ENCODE measurements around the gene NETO2. TPM values are rescaled to one million over a fixed set of nuclear protein-coding genes. Genes with fewer than 3 reads are reported as not detected.

The NETO2 gene
- total and polyA plus RNA-seq, 2 of the 13 experiments (the other 11 are each of a cell fraction or from before 2014, with no cell fraction given), result 8.2 to 13.5 TPM

DNA sequence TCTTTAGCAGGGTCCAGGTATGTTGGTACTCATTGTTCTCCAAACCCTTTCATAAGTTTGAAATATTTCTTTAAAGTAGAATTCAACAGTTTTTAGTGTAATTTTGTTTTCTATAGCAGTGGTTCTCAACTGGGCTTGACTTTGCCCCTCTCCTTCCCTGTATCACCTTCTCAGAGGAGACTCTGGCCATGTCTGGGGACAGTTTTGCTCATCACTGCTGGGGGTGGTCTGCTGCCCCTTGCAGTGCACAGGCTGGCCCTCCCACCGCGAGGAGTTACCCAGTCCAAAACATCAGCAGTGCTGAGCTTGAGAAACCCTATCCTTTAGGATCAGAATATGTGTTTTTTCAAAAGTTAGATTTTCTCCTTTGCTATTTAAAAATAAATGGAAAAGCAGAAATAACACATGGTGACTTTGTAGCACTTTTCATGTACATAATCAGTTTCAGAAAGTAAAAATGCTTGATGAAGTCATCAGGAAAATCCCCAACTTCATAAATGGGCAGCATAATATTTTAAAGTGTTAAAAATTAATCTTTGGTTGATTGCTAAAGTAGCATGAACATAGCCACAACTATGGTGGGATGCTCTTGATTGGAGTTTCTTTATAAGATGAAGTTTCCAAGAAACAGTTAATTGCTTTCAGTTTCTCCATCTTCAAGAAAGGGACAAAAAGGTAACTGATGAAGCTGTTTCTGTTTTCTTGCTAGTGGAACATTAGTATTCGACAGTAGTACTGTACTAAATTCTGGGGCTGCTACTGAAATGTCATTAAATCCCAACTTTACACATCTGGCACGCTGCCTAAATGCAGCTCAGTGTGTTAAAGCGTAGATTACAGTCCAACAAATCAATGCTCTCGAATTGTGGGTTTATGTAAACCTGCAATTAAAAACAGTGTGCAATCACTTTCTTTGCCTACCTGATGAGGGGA is 70.3 kb downstream of the NETO2 start:
- TF ChIP-seq, protein P1, sequence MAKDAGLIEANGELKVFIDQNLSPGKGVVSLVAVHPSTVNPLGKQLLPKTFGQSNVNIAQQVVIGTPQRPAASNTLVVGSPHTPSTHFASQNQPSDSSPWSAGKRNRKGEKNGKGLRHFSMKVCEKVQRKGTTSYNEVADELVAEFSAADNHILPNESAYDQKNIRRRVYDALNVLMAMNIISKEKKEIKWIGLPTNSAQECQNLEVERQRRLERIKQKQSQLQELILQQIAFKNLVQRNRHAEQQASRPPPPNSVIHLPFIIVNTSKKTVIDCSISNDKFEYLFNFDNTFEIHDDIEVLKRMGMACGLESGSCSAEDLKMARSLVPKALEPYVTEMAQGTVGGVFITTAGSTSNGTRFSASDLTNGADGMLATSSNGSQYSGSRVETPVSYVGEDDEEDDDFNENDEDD (CRISPR knock-in tag; IDR thresholded peaks at IDR 0.05; ENCODE audit: borderline replicate concordance), result no peak
- TF ChIP-seq, protein P2, sequence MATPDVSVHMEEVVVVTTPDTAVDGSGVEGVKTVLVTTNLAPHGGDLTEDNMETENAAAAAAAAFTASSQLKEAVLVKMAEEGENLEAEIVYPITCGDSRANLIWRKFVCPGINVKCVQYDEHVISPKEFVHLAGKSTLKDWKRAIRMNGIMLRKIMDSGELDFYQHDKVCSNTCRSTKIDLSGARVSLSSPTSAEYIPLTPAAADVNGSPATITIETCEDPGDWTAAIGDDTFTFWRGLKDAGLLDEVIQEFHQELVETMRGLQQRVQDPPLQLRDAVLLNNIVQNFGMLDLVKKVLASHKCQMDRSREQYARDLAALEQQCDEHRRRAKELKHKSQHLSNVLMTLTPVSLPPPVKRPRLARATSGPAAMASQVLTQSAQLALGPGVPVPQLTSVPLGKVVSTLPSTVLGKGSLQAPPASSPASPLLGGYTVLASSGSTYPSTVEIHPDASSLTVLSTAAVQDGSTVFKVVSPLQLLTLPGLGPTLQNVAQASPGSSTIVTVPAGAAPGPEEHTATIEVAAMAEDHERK (CRISPR knock-in tag; IDR thresholded peaks at IDR 0.05; ENCODE audit: low read depth), result no peak
- TF ChIP-seq ZSCAN31 (CRISPR knock-in tag; IDR thresholded peaks at IDR 0.05; ENCODE audit: low read depth) (no peak), MTF1 (CRISPR knock-in tag; IDR thresholded peaks at IDR 0.05) (no peak), GATAD1 (CRISPR knock-in tag; IDR thresholded peaks at IDR 0.05) (no peak), NRL (CRISPR knock-in tag; IDR thresholded peaks at IDR 0.05; ENCODE audit: borderline replicate concordance) (no peak), MEIS2 (CRISPR knock-in tag; IDR thresholded peaks at IDR 0.05) (no peak), ARNT (IDR thresholded peaks at IDR 0.05) (no peak), KAT2B (IDR thresholded peaks at IDR 0.05; ENCODE audit: borderline replicate concordance, low read depth, low read length) (no peak), ONECUT2 (CRISPR knock-in tag; IDR thresholded peaks at IDR 0.05) (no peak), MAFK (conservative IDR thresholded peaks at IDR 0.05 in 1 of 2, IDR thresholded peaks at IDR 0.05 in 1 of 2; ENCODE audit: low read length in 2 of 2) (no peak), ZNF501 (CRISPR knock-in tag; IDR thresholded peaks at IDR 0.05) (no peak), JUN (CRISPR knock-in tag; IDR thresholded peaks at IDR 0.05) (no peak), ZBTB7B (CRISPR knock-in tag; IDR thresholded peaks at IDR 0.05) (no peak), ZBTB20 (CRISPR knock-in tag; IDR thresholded peaks at IDR 0.05; ENCODE audit: borderline replicate concordance, low read depth) (no peak), HHEX (CRISPR knock-in tag; IDR thresholded peaks at IDR 0.05) (no peak)
- peaks cover 0 to 3% of the 10 kb centered on the region in 2 experiments; a peak in 2 of 5 replicates for H3K27me3 ChIP-seq (ENCODE audit: control insufficient read depth in 1 of 2, insufficient read depth in 2 of 2, low read length in 2 of 2)
- H3K27ac ChIP-seq (ENCODE audit: extremely low read length, insufficient read depth, low read length), result no peak overlapping the region
- H3K4me2 ChIP-seq (ENCODE audit: low read depth, low read length), result no peak overlapping the region
- 6% methylated on average over 6 of the region's 6 CpGs for WGBS (ENCODE audit: low lambda C conversion rate)
- in situ Hi-C loops (cut with HindIII; ENCODE audit: extremely low pct_ligation_motif_present, low pct_unique_long_range_greater_than_20kb), result no loop called here
- DNase-seq (ENCODE audit: low spot score), result no peak
- no peak for ATAC-seq
- intact Hi-C loops (cut with micrococcal nuclease; ENCODE audit: unreplicated experiment), result no loop called here
- no peak overlapping the region for H2AFZ ChIP-seq (ENCODE audit: low read length)
- no peak overlapping the region for H3K9ac ChIP-seq (ENCODE audit: insufficient read depth, low read depth, low read length)
- POLR2A ChIA-PET, result no interaction called here
- H3K79me2 ChIP-seq (ENCODE audit: insufficient read depth, low read length), result no peaks in the 10 kb centered on the region
- BruUV-seq (replicated peaks), result no TSS peak
- CTCF ChIA-PET (ENCODE audit: low intra/inter-chr PET ratio, low total read pairs), result no interaction called here
- H3K4me3 ChIP-seq (replicated peaks in 1 of 3; ENCODE audit: insufficient read depth in 1 of 3, low read depth in 2 of 3, low read length in 3 of 3), result no peak overlapping the region
- no peaks in the 10 kb centered on the region for H3K9me3 ChIP-seq (ENCODE audit: low read length)
- no peaks in the 10 kb centered on the region for H4K20me1 ChIP-seq (ENCODE audit: insufficient read depth, low read length)
- H3K4me1 ChIP-seq (ENCODE audit: insufficient read depth, low read length), result no peaks in the 10 kb centered on the region
- no peak for FAIRE-seq
- no peaks in the 10 kb centered on the region for H3K36me3 ChIP-seq (replicated peaks in 1 of 2; ENCODE audit: control insufficient read depth in 1 of 2, insufficient read depth in 2 of 2, low read length in 2 of 2)

Data from HepG2 (cell line).